GM12801 (cell line): ENCODE results near the gene SEMA4F.

ENCODE experiments used
- TF ChIP-seq, protein P1 (sequence below): IDR thresholded peaks from one replicate; pipeline ENCODE4 v1.5.1; 2011; ENCODE audit warnings: control low read depth; ENCODE audit not compliant: insufficient read length; ENCODE audit errors: extremely low read depth

Gene SEMA4F

GRCh38 chr2:74707837-74708236 lies 53.8 kb downstream of the SEMA4F start:
- TF ChIP-seq, protein P1, sequence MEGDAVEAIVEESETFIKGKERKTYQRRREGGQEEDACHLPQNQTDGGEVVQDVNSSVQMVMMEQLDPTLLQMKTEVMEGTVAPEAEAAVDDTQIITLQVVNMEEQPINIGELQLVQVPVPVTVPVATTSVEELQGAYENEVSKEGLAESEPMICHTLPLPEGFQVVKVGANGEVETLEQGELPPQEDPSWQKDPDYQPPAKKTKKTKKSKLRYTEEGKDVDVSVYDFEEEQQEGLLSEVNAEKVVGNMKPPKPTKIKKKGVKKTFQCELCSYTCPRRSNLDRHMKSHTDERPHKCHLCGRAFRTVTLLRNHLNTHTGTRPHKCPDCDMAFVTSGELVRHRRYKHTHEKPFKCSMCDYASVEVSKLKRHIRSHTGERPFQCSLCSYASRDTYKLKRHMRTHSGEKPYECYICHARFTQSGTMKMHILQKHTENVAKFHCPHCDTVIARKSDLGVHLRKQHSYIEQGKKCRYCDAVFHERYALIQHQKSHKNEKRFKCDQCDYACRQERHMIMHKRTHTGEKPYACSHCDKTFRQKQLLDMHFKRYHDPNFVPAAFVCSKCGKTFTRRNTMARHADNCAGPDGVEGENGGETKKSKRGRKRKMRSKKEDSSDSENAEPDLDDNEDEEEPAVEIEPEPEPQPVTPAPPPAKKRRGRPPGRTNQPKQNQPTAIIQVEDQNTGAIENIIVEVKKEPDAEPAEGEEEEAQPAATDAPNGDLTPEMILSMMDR = no peak

- TF ChIP-seq, protein P1 = no peak
Measured at GRCh38 chr2:74708296-74708695, 54.2 kb downstream of the SEMA4F start.

DNA sequence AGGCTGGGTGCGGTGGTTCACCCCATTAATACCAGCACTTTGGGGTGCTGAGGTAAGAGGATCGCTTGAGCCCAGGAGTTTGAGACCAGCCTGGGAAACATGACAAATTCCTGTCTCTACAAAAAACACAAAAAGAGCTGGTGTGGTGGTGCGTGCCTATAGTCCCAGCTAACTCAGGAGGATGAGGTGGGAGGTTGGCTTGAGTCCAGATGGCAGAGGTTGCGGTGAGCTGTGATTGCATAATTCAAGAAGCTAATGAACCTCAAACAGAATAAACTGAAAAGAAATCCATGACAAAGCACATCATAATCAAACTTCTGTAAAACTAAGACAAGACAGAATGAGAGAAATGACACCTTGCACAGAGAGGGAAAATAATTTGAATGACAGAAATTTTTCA lies 54.8 kb downstream of the SEMA4F start:
- TF ChIP-seq, protein P1 = no peak

- TF ChIP-seq, protein P1 = no peak
Measured at GRCh38 chr2:74712223-74713053, 58.4 kb downstream of the SEMA4F start.

- TF ChIP-seq, protein P1 = no peak
Measured at GRCh38 chr2:74714691-74715080, 60.6 kb downstream of the SEMA4F start.

DNA sequence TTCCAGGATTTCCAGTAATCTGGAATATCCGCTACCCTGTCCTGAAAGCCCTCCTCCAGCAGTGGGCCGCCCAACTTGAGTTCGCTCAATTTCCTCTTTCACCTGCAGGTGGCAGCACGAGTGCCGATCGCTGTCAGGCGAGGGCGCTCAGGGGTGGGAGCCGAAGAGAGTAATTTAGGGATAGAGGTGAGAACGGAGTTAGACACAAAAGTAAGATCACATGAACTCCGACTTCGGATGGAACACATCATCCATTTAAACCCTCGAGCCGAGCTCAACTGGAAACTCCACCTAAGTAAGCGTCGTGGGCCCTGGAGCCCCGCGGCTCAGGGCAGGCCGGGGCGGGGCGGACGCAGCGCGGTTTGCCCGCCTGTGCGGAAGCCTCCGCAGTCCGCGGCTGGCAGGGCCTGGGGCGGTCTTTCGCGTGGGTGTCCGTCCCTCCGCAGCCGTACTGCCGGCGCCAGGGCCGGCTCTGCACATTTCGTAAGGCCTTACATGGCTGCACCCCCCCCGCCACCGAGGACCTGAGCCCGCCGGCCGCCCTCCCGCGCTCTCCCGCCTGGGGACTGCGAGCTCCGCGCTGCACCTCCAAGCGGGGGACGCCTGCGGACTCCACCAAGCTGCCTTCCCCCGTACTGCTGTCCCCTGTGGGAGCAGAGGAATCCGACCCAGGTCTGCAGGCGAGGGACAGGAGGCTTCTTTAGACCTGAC lies 61.2 kb downstream of the SEMA4F start:
- TF ChIP-seq, protein P1 = no peak

DNA sequence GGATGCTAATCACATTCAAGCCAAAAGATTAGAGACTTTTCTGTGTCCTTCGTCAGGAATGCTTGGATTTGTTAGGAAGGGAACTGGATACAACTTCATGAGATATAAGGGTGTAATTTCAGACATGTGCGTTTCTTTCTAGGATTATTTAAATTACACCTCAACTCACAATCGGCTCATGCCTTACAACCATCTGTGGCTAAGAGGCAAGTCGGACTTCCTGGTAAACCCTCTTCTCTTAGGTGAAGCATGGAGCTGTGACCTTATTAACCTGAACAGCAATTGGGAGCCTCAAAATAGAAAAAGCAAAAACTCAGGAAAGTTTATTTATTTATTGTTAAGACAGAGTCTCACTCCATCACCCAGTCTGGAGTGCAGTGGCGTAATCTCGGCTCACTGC lies 61.8 kb downstream of the SEMA4F start:
- TF ChIP-seq, protein P1 = no peak
